Measurements from ENCODE around the gene BAG1.

DNA sequence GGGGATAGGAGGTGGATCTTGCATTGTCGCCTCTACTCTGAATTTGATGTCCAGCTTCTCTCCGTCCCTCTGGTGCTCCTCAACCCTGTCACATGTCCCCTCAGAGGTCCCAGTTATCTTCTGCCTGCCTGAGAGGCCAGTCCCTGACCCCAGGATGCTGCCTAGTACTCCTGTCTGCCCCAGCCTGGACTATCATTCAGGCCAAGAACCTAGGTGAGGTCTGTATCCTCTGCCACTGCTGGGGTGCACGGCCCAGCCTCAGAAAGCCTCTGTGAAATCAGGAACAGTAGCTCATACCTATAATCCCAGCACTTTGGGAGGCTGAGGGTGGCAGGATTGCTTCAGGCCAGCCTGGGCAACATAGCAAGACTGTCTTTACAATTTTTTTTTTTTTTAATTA is 15.9 kb downstream of the BAG1 start:
- TF ChIP-seq, protein P1, sequence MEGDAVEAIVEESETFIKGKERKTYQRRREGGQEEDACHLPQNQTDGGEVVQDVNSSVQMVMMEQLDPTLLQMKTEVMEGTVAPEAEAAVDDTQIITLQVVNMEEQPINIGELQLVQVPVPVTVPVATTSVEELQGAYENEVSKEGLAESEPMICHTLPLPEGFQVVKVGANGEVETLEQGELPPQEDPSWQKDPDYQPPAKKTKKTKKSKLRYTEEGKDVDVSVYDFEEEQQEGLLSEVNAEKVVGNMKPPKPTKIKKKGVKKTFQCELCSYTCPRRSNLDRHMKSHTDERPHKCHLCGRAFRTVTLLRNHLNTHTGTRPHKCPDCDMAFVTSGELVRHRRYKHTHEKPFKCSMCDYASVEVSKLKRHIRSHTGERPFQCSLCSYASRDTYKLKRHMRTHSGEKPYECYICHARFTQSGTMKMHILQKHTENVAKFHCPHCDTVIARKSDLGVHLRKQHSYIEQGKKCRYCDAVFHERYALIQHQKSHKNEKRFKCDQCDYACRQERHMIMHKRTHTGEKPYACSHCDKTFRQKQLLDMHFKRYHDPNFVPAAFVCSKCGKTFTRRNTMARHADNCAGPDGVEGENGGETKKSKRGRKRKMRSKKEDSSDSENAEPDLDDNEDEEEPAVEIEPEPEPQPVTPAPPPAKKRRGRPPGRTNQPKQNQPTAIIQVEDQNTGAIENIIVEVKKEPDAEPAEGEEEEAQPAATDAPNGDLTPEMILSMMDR (conservative IDR thresholded peaks at IDR 0.05; ENCODE audit: low read depth in 2 of 2) = no peak
- no peak for TF ChIP-seq CREB1 (CRISPR knock-in tag; IDR thresholded peaks at IDR 0.05; ENCODE audit: low read depth)
- TF ChIP-seq POLR2AphosphoS5 (IDR thresholded peaks at IDR 0.05; ENCODE audit: low read depth) = no peak
- no peak for TF ChIP-seq EZH2 (IDR thresholded peaks at IDR 0.05; ENCODE audit: low read depth, unreplicated experiment)
- TF ChIP-seq EZH2phosphoT487 (IDR thresholded peaks at IDR 0.05; ENCODE audit: unreplicated experiment) = no peak
- TF ChIP-seq, protein P2, sequence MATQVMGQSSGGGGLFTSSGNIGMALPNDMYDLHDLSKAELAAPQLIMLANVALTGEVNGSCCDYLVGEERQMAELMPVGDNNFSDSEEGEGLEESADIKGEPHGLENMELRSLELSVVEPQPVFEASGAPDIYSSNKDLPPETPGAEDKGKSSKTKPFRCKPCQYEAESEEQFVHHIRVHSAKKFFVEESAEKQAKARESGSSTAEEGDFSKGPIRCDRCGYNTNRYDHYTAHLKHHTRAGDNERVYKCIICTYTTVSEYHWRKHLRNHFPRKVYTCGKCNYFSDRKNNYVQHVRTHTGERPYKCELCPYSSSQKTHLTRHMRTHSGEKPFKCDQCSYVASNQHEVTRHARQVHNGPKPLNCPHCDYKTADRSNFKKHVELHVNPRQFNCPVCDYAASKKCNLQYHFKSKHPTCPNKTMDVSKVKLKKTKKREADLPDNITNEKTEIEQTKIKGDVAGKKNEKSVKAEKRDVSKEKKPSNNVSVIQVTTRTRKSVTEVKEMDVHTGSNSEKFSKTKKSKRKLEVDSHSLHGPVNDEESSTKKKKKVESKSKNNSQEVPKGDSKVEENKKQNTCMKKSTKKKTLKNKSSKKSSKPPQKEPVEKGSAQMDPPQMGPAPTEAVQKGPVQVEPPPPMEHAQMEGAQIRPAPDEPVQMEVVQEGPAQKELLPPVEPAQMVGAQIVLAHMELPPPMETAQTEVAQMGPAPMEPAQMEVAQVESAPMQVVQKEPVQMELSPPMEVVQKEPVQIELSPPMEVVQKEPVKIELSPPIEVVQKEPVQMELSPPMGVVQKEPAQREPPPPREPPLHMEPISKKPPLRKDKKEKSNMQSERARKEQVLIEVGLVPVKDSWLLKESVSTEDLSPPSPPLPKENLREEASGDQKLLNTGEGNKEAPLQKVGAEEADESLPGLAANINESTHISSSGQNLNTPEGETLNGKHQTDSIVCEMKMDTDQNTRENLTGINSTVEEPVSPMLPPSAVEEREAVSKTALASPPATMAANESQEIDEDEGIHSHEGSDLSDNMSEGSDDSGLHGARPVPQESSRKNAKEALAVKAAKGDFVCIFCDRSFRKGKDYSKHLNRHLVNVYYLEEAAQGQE (IDR thresholded peaks at IDR 0.05; ENCODE audit: unreplicated experiment) = no peak
- TF ChIP-seq ZNF331 (CRISPR knock-in tag; IDR thresholded peaks at IDR 0.05; ENCODE audit: low read depth) = no peak
- TF ChIP-seq ZNF114 (CRISPR knock-in tag; IDR thresholded peaks at IDR 0.05) = no peak
